ENCODE results near the gene CCDC73. TPM values are rescaled to one million over a fixed set of nuclear protein-coding genes. Genes with fewer than 3 reads are reported as not detected.

CCDC73 gene
- polyA plus RNA-seq, 4 donors = 0.19 to 0.34 (median 0.25) TPM

- DNase-seq (ENCODE audit: low read depth in 4 of 4, low spot score in 3 of 4) = no peak
These were observed 238.6 kb downstream of the CCDC73 start for GRCh38 chr11:32555895-32556294.

DNA sequence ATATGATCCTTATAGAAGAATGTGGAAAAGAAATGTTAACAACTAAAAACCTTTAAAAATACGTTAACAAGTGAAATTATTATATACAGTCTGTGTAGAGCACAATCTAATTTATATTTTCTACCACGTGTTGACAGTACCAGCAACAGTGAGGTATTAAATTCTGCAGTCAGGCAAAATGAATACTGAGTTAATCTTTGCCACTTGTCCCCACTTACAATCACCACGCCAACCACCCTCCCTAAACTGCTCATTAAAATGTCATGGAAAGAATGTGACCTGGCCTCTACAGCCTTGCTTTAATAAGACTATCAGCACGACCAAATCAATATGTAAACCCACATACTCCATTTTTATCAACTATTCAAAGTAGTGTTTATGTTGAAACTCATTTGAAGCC, 239.4 kb downstream of the CCDC73 start:
- no peak for DNase-seq (ENCODE audit: low read depth in 4 of 4, low spot score in 3 of 4)

Other genes starting within 250 kb of the CCDC73 start
- 100 to 1,000 TPM; 446 to 745 (median 687) TPM for gene EIF3M, start 210.8 kb downstream of the CCDC73 start, polyA plus RNA-seq (ENCODE audit: insufficient read length in 4 of 4)
- gene PRRG4, start 35.3 kb upstream of the CCDC73 start, polyA plus RNA-seq (ENCODE audit: insufficient read length in 4 of 4) = 1 to 10 TPM in 3 of 4 donors, under 1 TPM in 1; 0.45 to 6.6 (median 6.5) TPM
- gene QSER1, start 98.1 kb upstream of the CCDC73 start, polyA plus RNA-seq (ENCODE audit: insufficient read length in 4 of 4) = 10 to 100 TPM; 41.4 to 50.0 (median 45.4) TPM
- gene DEPDC7, start 221.2 kb upstream of the CCDC73 start, polyA plus RNA-seq (ENCODE audit: insufficient read length in 4 of 4) = 1 to 10 TPM; 4.6 to 9.1 (median 6.5) TPM
- 10 to 100 TPM; 10.7 to 12.6 (median 11.3) TPM for gene TCP11L1, start 244.9 kb upstream of the CCDC73 start, polyA plus RNA-seq (ENCODE audit: insufficient read length in 4 of 4)